Stimulated activated naive CD8-positive, alpha-beta T cell treated with anti-CD3 and anti-CD28 coated beads, Interleukin-15, Interleukin-2, amounts not matched to agents 100 U/mL and 50 U/mL, for 24 hours (primary cell): Measurements from ENCODE around the gene CDK5RAP1.
"Not testable (repeated sequence)": the region's sequence is repeated elsewhere in the genome, so short reads cannot be mapped to it uniquely, and the experiment has no call there.

ENCODE experiments used
- ATAC-seq: fragments of 150-1000 bp; cut with Tn5 transposase; one replicate; pipeline ENCODE4 v1.10.0; 2021
- DNase-seq: peaks from one replicate; pipeline ENCODE4 v3.0.0; 2021

The CDK5RAP1 gene, protein sequence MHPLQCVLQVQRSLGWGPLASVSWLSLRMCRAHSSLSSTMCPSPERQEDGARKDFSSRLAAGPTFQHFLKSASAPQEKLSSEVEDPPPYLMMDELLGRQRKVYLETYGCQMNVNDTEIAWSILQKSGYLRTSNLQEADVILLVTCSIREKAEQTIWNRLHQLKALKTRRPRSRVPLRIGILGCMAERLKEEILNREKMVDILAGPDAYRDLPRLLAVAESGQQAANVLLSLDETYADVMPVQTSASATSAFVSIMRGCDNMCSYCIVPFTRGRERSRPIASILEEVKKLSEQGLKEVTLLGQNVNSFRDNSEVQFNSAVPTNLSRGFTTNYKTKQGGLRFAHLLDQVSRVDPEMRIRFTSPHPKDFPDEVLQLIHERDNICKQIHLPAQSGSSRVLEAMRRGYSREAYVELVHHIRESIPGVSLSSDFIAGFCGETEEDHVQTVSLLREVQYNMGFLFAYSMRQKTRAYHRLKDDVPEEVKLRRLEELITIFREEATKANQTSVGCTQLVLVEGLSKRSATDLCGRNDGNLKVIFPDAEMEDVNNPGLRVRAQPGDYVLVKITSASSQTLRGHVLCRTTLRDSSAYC

DNA sequence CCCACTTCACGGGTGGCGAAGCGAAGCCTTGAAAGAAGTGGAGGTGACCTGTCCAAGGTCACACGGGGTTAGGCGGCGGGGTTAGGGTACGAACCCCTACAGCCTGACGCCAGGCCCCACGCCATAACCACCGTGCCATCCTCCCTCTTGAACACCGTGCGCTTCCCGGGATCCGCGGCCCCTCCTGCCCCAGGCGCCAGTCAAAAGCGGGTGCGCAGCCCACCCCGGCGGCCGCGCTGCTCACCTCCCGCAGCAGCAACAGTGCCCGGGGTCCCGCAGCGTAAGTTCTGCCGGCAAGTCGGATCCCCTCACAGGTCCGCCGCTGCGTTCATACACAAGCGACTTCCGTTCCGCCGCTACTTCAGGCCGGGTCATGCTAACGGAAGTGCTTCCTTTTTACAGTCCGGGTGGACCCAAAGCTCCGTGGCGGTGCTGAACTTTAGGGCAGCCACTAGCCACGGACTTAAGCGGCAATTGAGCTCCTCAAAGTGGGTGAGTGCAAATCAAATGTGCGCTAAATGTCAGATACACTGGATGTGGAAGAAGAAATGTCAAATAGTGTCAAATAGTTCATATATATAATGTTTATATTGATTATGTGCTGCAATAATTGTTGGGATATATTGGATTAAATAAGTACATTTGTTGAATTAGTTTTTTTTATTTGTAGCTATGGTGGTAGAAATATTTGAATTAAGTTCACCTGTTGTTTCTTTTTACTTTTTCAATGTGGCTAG, at the start of gene CDK5RAP1:
Gene CDK5RAP1, minus strand, starts transcription at position 336 of the 737 bp plus-strand sequence. CDS start 4,455 bp downstream, outside the sequence.
- ATAC-seq: peak; percentile 98

DNA sequence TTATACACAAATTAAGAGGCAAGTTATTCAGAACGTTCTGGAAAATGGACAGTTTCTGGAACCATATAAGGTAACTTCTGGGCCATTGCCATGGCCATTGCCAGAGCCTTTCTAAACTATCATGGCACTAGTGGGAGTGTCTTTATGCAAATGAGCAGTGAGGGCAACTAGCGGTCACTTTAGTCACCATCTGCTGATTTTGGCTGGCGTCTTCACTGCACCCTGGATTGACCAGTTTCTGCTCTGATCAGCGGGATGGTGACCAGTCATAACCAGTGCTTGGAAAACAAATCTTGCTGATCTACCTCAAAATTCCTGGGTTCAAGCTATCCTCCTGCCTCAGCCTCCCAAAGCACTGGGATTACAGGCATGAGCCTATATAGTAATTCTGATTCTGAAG, 49.5 kb upstream of the CDK5RAP1 start:
- ATAC-seq (no peak), DNase-seq (no peak)

More for the DNA sequence above, at the start of gene CDK5RAP1:
- peak; percentile 83 for DNase-seq

DNA sequence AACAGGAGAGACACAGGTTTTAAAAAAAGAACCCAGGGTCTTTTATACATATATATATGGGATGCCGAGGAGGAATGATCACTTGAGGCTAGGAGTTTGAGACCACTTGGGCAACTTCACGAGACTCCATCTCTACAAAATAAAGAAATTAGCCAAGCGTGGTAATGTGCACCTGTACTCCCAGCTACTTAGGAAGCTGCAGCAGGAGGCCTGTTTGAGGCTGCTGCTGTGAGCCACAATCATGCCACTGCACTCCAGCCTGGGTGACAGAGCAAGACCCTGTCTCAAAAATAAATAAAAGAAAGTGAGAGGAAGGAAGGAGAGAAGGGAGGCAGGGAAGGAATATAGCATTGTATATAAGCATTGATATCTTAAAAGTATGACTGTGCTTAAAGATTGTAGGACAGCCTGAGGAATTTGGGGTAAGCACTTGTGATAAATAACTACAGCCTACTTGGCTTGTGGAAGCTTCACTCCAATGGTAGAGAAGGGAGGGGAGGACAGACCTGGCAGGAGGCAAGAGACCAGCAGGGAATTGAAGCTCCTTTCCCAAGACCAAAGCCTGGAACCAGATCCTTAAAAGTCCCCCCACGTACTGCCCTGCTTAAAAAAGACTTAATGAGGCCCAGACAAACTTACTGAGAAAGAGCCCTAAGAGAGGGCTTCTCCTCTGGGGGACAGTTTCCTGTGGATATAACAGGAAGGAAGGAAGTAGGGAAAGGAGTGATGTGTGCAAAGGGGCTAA, 44.7 kb upstream of the CDK5RAP1 start:
- ATAC-seq: no peak

DNA sequence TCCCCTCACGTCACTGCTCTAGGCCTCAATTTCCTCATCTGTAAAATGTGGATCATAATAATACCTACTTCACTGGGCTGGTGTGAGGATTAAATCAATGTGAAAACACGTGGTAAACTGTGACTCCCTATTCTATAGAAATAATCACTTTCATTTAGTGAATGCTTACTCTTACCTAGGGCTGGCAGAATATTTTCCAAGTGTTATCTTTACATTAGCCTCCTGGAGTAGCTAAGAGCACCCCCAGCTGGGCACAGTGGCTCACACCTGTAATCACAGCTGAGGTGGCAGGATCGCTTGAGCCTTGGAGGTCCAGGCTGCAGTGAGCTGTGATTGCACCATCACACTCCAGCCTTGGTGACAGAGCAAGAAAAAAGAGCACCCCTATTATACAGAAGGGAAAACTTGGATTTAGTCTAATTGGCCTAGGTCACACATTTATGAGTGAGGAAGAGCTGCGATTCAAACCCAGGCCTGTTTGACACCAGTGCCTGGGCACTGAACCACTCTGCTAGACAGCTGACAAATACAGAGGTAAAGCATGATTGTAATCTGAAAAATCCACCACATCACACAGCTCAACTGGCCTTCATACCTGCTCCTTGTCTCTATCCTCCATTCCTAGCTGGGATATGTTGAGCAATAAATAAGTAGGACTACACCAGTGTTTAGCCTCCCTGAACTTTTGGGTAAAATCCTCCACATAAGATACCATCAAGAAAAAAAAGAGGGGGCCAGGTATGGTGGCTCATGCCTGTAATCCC, 43.7 kb upstream of the CDK5RAP1 start:
- DNase-seq (peak; percentile 29), ATAC-seq (no peak)

More for the DNA sequence above, 44.7 kb upstream of the CDK5RAP1 start:
- no peak for DNase-seq

DNA sequence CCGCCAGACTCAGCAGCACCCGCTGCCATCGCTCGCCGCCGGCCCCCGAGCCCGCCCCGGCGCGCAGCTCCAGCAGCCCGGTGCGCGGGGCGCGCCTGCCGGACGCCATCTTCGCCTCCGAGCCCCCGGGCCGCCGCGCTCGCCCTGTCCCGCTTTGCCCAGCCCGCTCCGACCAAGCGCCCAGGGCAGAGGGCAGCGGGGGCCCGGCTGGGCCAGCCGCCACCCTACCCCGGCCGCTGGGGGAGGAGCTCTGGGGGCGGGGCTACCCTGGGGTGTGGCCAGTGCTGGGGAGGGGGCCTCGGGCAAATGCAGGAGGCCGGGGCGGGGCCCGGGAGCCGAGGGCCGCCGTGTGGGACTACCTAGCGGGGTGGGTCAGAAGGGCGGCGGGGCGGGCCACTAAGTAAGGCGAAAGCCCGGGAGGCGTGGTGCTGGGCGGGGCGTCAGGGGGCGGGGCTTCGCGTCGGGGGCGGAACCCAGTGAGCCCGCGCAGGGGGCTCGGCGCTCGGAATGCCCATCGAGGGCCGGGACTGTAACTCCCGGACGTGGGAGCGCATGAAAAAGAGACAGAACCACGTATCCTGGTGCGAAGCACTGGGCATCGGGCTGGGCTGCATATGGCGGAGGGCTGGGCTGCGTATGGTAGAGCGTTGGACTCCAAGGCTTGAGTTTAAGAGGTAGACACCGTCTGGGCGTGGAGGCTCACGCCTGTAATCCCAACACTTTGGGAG, 42.4 kb upstream of the CDK5RAP1 start, which contains the start of gene SNTA1:
Gene SNTA1, minus strand, starts transcription at position 252 of the 728 bp plus-strand sequence. Its CDS starts 143 bp downstream, at position 109.
- ATAC-seq: peak; percentile 92

DNA sequence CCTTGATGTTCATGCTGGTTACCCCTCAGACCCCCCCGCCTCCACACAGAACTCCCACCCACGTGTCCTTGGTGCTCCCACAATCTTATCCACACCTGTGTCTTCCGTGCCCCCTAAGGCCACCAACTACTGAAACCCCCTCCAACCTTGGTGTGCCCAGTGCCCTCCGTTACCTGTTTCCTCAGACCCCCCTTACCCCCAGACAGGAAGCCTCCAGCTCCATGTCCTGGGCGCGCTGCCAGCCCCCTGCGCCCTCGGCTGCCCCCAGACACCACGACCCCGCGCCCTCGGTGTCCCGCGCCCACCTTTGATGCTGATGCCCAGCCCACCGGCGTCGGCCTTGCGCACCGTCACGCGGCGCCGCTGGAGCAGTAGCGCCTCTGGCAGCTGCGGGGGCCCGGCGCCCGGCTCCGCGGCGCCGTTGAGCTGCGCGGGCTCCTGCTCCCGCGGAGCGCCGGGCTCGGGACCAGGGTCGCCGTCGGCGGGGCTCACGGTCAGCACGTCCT, 41.7 kb upstream of the CDK5RAP1 start:
- no peak for DNase-seq

More for the DNA sequence above, 42.4 kb upstream of the CDK5RAP1 start, which contains the start of gene SNTA1:
- peak; percentile 90 for DNase-seq

DNA sequence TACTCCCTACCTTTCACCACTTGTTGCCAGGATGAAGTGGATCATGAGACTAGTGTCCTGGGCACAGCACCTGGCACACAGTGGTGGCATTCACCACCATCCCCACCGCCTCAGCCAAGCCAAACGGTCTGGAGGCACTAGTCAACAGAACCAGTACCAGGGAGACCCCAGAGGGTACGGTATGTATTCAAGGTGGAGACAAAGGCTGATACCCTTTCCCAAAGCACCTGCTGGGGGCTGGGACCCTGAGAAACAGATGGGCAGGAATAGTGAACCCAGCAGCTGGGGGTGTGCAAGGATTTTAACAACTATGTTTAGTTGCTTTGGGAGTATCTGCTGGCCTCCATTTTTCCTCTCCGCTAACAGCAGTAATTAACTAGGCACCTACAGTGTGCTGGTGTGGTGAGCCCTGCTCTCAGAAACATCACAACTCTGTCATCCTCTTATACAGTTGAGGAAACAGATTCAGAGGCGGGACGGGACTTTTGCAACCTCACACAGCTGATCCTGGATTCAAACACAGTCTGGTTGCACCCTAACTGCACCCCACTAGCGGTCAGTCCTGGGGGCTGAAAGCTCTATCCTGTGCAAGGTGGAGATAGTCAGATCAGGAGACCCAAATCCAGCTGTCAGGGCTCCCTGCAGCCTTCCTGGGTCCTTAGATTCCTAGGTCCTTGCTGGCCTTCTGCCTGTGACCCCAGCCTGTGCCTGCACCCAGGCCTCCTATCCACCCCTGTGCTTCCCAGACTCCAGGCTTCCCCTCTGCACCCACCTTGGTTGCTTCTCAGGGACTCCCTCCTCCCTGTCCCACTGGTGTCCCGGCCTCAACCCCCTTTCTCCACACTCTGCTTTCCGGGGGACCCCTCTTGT, 41.1 kb upstream of the CDK5RAP1 start:
- ATAC-seq (no peak), DNase-seq (no peak)

More for the DNA sequence above, 41.7 kb upstream of the CDK5RAP1 start:
- ATAC-seq: peak; percentile 11

DNA sequence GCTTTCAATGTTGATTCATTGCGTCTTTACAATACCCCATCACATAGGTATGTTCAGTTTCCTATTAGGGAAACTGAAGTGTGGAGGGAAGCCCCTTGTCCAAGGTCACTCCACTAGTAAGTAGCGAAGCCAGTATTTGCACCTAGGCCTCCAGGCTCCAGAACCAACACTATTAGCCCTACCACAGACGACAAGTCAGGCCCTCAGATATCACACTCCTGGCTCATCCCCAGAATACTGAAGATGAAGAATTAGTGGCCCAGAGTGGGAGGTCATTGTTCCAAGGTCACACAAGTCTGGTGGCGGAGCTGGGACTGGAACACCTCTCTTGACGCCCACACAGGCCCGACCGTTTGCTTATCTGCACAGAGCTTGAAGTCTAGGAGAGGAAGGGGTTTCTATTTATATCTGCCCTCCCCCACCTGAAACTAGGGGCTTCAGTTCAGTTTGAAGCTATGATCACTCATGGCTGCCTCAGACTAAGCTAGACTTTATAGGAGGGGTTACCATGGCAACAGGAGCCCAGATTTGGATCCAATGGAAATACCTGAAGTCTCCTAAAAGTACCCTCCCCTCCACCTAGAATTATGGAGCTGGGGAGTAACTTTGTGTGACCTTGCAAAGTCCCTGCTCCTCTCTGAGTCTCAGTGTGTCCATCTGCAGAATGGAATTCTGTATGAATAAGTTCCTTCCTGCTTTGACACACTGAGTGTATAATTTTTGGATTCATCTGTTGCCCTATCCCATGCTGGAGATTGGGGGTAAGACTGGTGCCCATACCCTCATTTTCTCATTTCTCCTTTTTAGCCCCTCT, 40.0 kb upstream of the CDK5RAP1 start:
- no peak for DNase-seq
- ATAC-seq: no peak

DNA sequence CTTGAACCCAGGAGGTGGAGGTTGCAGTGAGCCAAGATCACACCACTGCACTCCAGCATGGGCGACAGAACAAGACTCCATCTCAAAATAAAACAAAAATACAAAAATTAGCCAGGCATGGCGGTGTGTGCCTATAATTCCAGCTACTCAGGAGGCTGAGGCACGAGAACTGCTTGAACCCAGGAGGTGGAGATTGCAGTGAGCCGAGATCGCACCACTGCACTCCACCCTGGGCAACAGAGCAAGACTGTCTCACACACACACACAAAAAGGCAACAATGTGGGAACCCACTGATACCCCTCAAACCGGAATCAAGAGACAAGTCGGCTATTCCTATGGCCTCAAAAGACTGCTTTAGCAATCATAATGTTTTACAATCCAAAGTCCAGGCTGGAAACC, 39.2 kb upstream of the CDK5RAP1 start:
- not testable (repeated sequence) for DNase-seq, ATAC-seq

DNA sequence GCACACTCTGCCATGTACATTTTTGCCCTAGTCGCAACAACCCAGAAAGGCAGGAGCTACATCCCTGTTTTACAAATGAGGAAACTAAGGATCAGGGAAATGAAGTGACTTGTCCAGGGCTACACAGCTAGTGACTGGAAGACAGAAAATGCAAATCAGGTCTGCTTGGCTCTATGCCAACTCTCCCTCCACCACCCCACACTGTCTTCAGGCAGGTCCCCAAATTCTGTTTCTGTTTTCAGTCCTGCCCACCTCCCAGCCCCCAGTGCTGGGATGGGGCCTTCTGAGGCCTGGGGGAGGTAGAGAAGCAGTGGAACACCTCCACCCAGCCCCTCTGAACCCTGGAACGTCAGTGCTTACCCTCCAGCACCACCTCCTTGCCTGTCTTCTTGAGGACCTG, 37.2 kb upstream of the CDK5RAP1 start:
- ATAC-seq (no peak), DNase-seq (no peak)

DNA sequence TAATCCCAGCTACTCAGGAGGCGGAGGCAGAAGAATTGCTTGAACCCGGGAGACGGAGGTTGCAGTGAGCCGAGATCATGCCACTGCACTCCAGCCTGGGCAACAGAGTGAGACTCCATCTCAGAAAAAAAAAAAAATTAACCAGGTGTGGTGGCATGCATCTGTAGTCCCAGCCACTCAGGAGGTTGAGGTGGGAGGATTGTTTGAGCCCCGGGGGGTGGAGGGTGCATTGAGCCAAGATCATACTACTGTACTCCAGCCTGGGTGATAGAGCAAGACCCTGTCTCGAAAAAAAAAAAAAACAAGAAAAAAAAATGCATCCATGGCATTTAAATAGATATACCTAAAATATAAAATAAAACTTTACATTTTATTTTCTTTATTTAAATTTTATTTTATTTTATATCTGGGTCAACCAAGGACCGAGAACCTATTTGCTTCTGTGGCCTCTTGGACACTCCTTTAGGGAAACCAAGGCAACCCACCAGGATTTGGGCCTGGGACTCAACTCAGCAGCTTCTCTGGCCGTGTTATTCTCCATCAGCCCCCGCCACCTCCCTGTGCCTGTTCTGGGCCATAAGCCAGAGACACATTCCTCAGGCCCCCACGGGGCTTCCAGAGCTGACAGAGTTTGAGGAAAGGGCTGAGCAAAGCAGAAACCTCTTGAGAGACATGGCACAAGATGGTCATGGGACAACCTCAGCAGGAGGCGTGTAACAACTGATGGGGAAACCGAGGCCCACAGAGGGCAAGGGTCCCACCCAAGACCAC, 36.0 kb upstream of the CDK5RAP1 start:
- no peak for DNase-seq
- ATAC-seq: no peak

DNA sequence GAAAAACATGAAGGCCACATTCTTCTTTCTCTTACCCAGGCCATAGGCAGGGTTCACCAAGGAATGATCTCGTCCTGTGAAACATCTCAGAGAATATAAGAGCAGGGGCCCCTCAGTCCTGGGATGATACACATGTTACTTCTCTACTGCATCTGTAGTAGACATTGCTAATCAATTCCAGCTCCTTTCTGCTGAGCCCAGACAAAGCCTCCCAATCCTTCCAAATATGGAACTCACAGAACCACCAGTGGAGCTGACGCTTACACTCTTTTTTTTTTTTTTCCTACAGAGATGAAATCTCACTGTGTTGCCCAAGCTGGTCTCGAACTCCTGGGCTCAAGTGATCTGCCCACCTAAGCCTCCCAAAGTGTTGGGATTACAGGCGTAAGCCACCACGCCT, 33.1 kb upstream of the CDK5RAP1 start:
- no peak for ATAC-seq
- no peak for DNase-seq

DNA sequence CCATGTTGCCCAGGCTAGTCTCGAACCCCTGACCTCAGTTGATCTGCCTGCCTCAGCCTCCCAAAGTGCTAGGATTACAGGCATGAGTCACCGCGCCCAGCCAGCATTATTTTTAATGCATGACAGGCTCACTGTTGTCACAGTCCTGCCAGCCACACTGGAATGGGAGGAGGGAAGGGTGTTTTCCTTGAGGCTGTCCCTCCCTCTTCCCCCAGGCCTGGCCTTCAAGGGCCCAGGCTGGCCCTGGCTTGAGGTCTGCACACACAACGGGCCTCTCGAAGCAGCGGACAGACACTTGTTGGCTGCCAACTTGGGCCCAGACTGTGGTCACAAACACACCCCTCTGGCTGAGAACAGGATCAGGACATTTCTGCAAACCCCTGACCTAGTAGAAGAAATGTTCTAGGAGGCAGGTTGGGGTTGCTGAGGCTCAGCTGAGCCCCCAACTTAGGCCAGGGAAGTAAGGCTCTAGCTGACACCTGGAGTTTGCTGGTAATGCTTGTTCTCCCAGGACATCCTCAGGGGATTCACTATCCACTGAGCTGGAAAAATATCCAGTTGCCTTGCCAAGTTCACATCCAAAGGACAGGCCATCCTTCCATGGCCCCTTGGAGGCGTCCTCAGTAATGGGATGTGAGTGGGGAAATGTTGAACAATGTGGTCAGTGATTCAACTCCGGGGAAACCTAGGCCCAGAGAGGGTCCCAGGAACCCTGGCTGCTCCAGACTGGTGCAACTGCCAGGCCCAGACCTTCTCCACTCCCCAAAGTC, 32.3 kb upstream of the CDK5RAP1 start:
- no peak for DNase-seq
- no peak for ATAC-seq

DNA sequence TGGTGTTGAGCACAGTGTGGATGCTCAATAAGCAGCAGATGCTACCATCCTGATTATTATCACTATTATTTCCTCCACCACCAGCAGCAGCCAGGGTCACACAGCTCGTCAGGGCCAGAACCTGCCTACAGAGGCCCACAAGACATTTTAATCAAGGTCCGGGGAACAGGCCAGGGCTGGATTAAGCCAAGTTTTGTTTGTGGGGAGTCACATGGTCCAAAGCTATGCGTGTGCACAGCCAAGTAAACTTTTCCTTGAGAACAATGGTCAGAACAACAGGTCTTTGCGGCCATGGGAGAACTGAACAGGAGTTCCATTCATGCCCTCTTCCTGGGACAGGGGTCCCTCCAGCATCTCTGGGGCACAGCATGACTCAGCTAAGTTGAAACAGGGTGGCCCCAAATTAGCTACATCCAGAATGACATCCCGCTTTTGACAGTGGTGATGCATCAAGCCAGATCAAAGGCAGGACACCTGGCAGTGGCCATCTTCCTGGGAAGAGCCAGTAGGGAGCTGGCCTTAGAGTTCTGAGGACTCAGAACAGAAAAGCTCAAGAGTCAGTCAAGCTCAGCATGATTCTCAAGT, 30.6 kb upstream of the CDK5RAP1 start:
- no peak for ATAC-seq
- DNase-seq: no peak

DNA sequence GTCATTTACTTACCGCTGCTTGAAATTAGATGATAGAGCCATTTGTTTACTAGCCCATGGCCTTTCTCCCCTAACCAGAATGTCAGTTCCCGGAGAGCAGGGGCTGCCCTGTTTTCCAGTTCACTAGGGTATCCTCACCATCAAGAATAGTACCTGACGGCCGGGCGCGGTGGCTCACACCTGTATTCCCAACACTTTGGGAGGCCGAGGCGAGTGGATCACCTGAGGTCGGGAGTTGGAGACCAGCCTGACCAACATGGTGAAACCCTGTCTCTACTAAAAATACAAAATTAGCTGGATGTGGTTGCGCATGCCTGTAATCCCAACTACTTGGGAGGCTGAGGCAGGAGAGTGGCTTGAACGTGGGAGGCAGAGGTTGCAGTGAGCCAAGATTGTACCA, 22.6 kb upstream of the CDK5RAP1 start:
- not testable (repeated sequence) for DNase-seq, ATAC-seq

DNA sequence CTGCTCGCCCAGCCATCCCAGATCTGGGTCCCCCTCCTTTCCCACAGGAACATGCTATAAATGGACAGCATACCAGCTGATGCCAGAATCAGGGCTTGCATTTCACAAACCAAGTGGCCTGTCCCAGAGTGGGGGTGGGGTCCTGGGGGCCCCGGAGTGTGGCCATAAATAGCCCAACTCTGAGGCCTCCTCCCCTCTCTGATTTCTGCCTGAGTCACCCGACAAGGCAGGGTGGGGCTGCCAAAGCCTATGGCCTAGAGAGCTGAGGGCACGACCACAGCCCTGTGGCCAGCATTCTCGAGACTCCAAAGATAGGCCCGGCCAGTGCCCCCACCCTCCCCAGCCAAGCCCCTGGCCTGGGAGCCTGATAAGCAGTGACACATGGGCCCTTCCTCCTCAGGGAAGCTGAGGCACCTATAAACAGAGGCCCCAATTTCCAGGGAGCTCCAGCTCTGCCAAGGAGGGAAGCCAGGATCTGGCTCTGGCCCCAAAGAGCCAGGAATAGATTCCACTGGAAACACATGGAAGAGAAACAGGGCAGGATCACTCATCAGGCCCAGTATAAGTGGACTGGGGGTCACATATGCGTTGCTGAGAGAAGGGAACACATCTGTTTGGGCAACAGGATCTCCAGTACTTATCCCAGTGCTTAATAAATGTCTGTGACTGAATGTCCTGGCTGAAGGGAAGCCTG, 22.0 kb upstream of the CDK5RAP1 start:
- ATAC-seq (no peak), DNase-seq (no peak)
